GM12878 (cell line): Measurements from ENCODE around the gene UBE2E3. TPM values are rescaled to one million over a fixed set of nuclear protein-coding genes. Genes with fewer than 3 reads are reported as not detected.

Source experiments
- ASH2L ChIP-seq: fragments of 300-600, 200-600 bp; sonication (generic); IDR thresholded peaks from 2 replicates; pipeline ENCODE4 v1.6.1; 2017; ENCODE audit warnings: low read depth, mild to moderate bottlenecking, borderline replicate concordance
- BCLAF1 ChIP-seq: fragments of 450-650 bp; IDR thresholded peaks from 2 replicates; pipeline ENCODE4 v1.6.1; 2017; ENCODE audit warnings: antibody characterized with exemption, mild to moderate bottlenecking, moderate library complexity
- CBX3 ChIP-seq: fragments of 200-600 bp; sonication (generic); IDR thresholded peaks from 2 replicates; pipeline ENCODE4 v1.6.1; 2016; ENCODE audit warnings: low read depth, borderline replicate concordance
- CHD1 ChIP-seq: IDR thresholded peaks from 2 replicates; pipeline ENCODE4 v1.6.1; 2012; ENCODE audit warnings: low read depth, low read length, improper control_type of control experiment
- DPF2 ChIP-seq: fragments of 450-650 bp; IDR thresholded peaks from 2 replicates; pipeline ENCODE4 v1.6.1; 2017; ENCODE audit warnings: mild to moderate bottlenecking
- EP300 ChIP-seq, 2 experiments: fragments of 150-350 bp in 1 of 2; IDR thresholded peaks; 2 replicates each; pipeline ENCODE4 v1.6.1; 2011 to 2012; ENCODE audit warnings: low read depth in 2 of 2, low read length in 2 of 2, borderline replicate concordance in 1 of 2, improper control_type of control experiment in 1 of 2, inconsistent platforms in 1 of 2; ENCODE audit not compliant: control insufficient read depth in 1 of 2
- ESRRA ChIP-seq: IDR thresholded peaks from 2 replicates; pipeline ENCODE4 v1.6.1; 2012; ENCODE audit warnings: mild to moderate bottlenecking, low read length, improper control_type of control experiment
- GABPA ChIP-seq: IDR thresholded peaks from 2 replicates; pipeline ENCODE4 v1.6.1; 2014; ENCODE audit warnings: antibody characterized with exemption, low read depth, mild to moderate bottlenecking, inconsistent platforms
- HDAC6 ChIP-seq: fragments of 200-600 bp; sonication (generic); IDR thresholded peaks from one replicate; pipeline ENCODE4 v1.8.0; 2017; ENCODE audit warnings: antibody characterized with exemption; ENCODE audit not compliant: unreplicated experiment
- IKZF1 ChIP-seq: fragments of 450-650 bp; conservative IDR thresholded peaks from 2 replicates; pipeline ENCODE4 v1.6.1; 2017; ENCODE audit warnings: antibody characterized with exemption, mild to moderate bottlenecking
- IRF5 ChIP-seq: fragments of 450-650 bp; IDR thresholded peaks from 2 replicates; pipeline ENCODE4 v1.6.1; 2017; ENCODE audit warnings: borderline replicate concordance
- MEF2A ChIP-seq: IDR thresholded peaks from 2 replicates; pipeline ENCODE4 v1.6.1; 2011; ENCODE audit warnings: low read depth, mild to moderate bottlenecking, low read length, moderate library complexity; ENCODE audit not compliant: insufficient read depth
- PKNOX1 ChIP-seq: fragments of 450-650 bp; IDR thresholded peaks from 2 replicates; pipeline ENCODE4 v1.6.1; 2016; ENCODE audit warnings: mild to moderate bottlenecking
- PML ChIP-seq: IDR thresholded peaks from 2 replicates; pipeline ENCODE4 v1.6.1; 2012; ENCODE audit warnings: low read length, inconsistent platforms
- SUPT20H ChIP-seq: IDR thresholded peaks from 2 replicates; pipeline ENCODE4 v1.6.1; 2011; ENCODE audit warnings: low read depth, mild to moderate bottlenecking, low read length, moderate library complexity, borderline replicate concordance; ENCODE audit not compliant: control insufficient read depth
- TAF1 ChIP-seq: IDR thresholded peaks from 2 replicates; pipeline ENCODE4 v1.6.1; 2011; ENCODE audit warnings: mild to moderate bottlenecking, low read depth, low read length, borderline replicate concordance
- TCF7 ChIP-seq: IDR thresholded peaks from 2 replicates; pipeline ENCODE4 v1.6.1; 2014; ENCODE audit warnings: antibody characterized with exemption, borderline replicate concordance
- USF2 ChIP-seq: IDR thresholded peaks from 2 replicates; pipeline ENCODE4 v1.6.1; 2011; ENCODE audit warnings: low read depth, low read length, improper control_type of control experiment, borderline replicate concordance
- ZBTB4 ChIP-seq: fragments of 450-650 bp; formaldehyde crosslinking; IDR thresholded peaks from 2 replicates; pipeline ENCODE4 v1.4.0; 2022; ENCODE audit warnings: mild to moderate bottlenecking, moderate library complexity
- ZSCAN29 ChIP-seq: fragments of 450-650 bp; IDR thresholded peaks from 2 replicates; pipeline ENCODE4 v1.6.1; 2017; ENCODE audit warnings: mild to moderate bottlenecking, moderate library complexity
- polyA plus RNA-seq, 11 experiments: library from polyadenylated mRNA; depleted of rRNA in 4 of 11; unstranded in 6 of 11; stranded (reverse) in 5 of 11; fragments of >200 nt; fragmentation: Nextera tagmentation in 4 of 11; fragmentation: Illumina TruSeq in 1 of 11; extraction: Ambion mirVana in 4 of 11; extraction: Trizol in 1 of 11; gene quantifications; 1 replicate in 1 of 11; 2 replicates in 10 of 11; pipeline versions ENCODE4 v1.2.1 to v1.2.3, GENCODE V29; 2011 to 2016; ENCODE audit warnings: inconsistent platforms in 2 of 11, missing spikeins in 2 of 11, low read depth in 1 of 11
- total RNA-seq, 4 experiments: library from RNA; depleted of rRNA in 3 of 4; stranded (reverse); fragments of >200 nt in 3 of 4; fragmentation: Illumina TruSeq in 1 of 4; extraction: Trizol in 1 of 4; gene quantifications; 2 replicates each; pipeline versions ENCODE4 v1.2.1 to v1.2.3, GENCODE V29; 2013 to 2021

UBE2E3 gene
- total and polyA plus RNA-seq, 10 of the 15 experiments (the other 5 are each of a cell fraction or from before 2014, with no cell fraction given) = 14.9 to 50.0 (median 26.2) TPM

- TF ChIP-seq EP300 (IDR thresholded peaks at IDR 0.05; ENCODE audit: borderline replicate concordance in 1 of 2, control insufficient read depth in 1 of 2, low read depth in 2 of 2, low read length in 2 of 2) = peak; percentile 99
- TF ChIP-seq TCF7 = peak; percentile 95
- no peak for TF ChIP-seq USF2
- TF ChIP-seq PML = peak; percentile 95
- TF ChIP-seq ZSCAN29 = peak; percentile 59; the same call in 1 of the 2 replicates
- no peak for TF ChIP-seq SUPT20H
- peak; percentile 42; the same call in 1 of the 2 replicates for TF ChIP-seq ESRRA
- TF ChIP-seq DPF2 = peak; percentile 98
- TF ChIP-seq PKNOX1 = 0 out of 2 replicates have a peak, but pooled peaks have one; percentile 6
- no peak for TF ChIP-seq ZBTB4 (CRISPR knock-in tag)
- TF ChIP-seq IRF5 = no peak
- TF ChIP-seq BCLAF1 = no peak
- peak; percentile 84 for TF ChIP-seq GABPA
- TF ChIP-seq MEF2A = peak; percentile 99
- no peak for TF ChIP-seq TAF1
- no peak for TF ChIP-seq CHD1
- TF ChIP-seq CBX3 = no peak
- peak; percentile 95 for TF ChIP-seq IKZF1
- TF ChIP-seq HDAC6 = no peak
- no peak for TF ChIP-seq ASH2L
Measured at GRCh38 chr2:181106789-181107627, 126.6 kb downstream of the UBE2E3 start (continued).
